Fibroblast of mammary gland (primary cell): Measurements from ENCODE around the gene RNF25.
A peak's percentile ranks its signal among the peaks of the same experiment; 100 is the strongest.
"Not testable (repeated sequence)": the region's sequence is repeated elsewhere in the genome, so short reads cannot be mapped to it uniquely, and the experiment has no call there.

Experiments
- DNase-seq: peaks from one replicate; pipeline ENCODE4 v3.0.0-alpha.2; 2010; ENCODE audit warnings: low read depth
- H3K4me3 ChIP-seq: 2 replicates; pipeline ENCODE4 v1.5.1; 2011; ENCODE audit warnings: low read depth, mild to moderate bottlenecking, low read length, moderate library complexity; ENCODE audit not compliant: control insufficient read depth
- CTCF ChIP-seq: conservative IDR thresholded peaks from 2 replicates; pipeline ENCODE4 v1.5.1; 2011; ENCODE audit warnings: low read depth, low read length, inconsistent platforms; ENCODE audit not compliant: control insufficient read depth, insufficient read depth

RNF25 gene

GRCh38 chr2:218703341-218703740, 31.5 kb upstream of the RNF25 start:
- H3K4me3 ChIP-seq: no peak overlapping the region
- no peak for DNase-seq
- no peak for TF ChIP-seq CTCF

GRCh38 chr2:218701806-218702205, 30.0 kb upstream of the RNF25 start:
- no peak overlapping the region for H3K4me3 ChIP-seq
- TF ChIP-seq CTCF: no peak
- DNase-seq: peak; percentile 28

- H3K4me3 ChIP-seq: no peak overlapping the region
- DNase-seq: no peak
- no peak for TF ChIP-seq CTCF
Measured at GRCh38 chr2:218698885-218699284, 27.1 kb upstream of the RNF25 start.

GRCh38 chr2:218694405-218695145, 22.8 kb upstream of the RNF25 start:
- TF ChIP-seq CTCF: no peak
- DNase-seq: peak; percentile 28
- no peak overlapping the region for H3K4me3 ChIP-seq

- peak; percentile 69 for DNase-seq
- no peak overlapping the region for H3K4me3 ChIP-seq
- TF ChIP-seq CTCF: no peak
Measured at GRCh38 chr2:218691234-218691633, 19.4 kb upstream of the RNF25 start.

- not testable (repeated sequence) for H3K4me3 ChIP-seq
- peak; percentile 82 for DNase-seq
- peak; percentile 96 for TF ChIP-seq CTCF
Measured at GRCh38 chr2:218687400-218688060, 15.7 kb upstream of the RNF25 start.
